Tibial nerve (tissue), 4 donors: ENCODE results near the gene ZBTB20.

Source experiments
- CTCF ChIP-seq, 5 experiments: fragments of 200-600 bp in 3 of 5; fragments of 450-650 bp in 2 of 5; sonication (generic) in 3 of 5; IDR thresholded peaks; one replicate each; pipeline ENCODE4 v1.5.1; 2016 to 2019; ENCODE audit warnings: antibody characterized with exemption in 5 of 5, mild to moderate bottlenecking in 3 of 5, moderate library complexity in 2 of 5
- EP300 ChIP-seq, 2 donors: sonication (generic); formaldehyde crosslinking; IDR thresholded peaks; one replicate each; pipeline ENCODE4 v1.6.1; 2017; ENCODE audit warnings: antibody characterized with exemption in 2 of 2, mild to moderate bottlenecking in 1 of 2
- POLR2A ChIP-seq, 2 donors: fragments of 450-650 bp; IDR thresholded peaks; one replicate each; pipeline ENCODE4 v1.6.1; 2017; ENCODE audit warnings: antibody characterized with exemption in 2 of 2, mild to moderate bottlenecking in 2 of 2, moderate library complexity in 2 of 2

GRCh38 chr3:114496021-114496434 lies 651.1 kb downstream of the ZBTB20 start:
- TF ChIP-seq CTCF (IDR thresholded peaks at IDR 0.05) (no peak), POLR2A (IDR thresholded peaks at IDR 0.05) (no peak), EP300 (IDR thresholded peaks at IDR 0.05) (no peak)
